Lung microvascular endothelial cell (primary cell): ENCODE results near the gene PDPN. TPM values are rescaled to one million over a fixed set of nuclear protein-coding genes. Genes with fewer than 3 reads are reported as not detected.
"Not testable (repeated sequence)": the region's sequence is repeated elsewhere in the genome, so short reads cannot be mapped to it uniquely, and the experiment has no call there.

Experiments
- DNase-seq, 2 donors: peaks; one replicate each; pipeline versions ENCODE4 v3.0.0 to v3.0.0-alpha.2; 2010; ENCODE audit warnings: low read depth in 2 of 2
- total RNA-seq: library from RNA; depleted of rRNA; stranded (reverse); fragments of >200 nt; gene quantifications from 2 replicates; pipeline ENCODE4 v1.2.1, GENCODE V29; 2014

The PDPN gene
- total RNA-seq, result 45.1 and 108 TPM in 2 replicates

DNA sequence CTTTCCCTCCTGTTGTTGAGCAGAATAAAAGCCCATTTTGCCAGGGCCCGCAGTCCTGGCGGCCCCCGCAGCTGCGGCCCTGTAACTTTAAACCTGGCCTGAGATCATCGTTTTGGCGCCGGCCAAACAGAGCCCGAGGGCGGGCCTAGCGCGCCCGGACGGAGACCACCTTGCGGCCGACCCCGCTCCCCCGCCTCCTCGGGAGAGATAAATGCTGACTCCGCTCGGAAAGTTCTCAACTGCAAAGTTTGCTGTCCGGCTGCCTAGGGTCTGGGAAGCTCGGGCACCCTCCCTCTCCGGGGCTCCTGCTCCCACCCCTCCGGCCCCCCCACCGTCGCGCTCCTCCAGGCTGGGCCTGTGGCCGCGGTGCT is at the start of gene PDPN:
Gene PDPN (plus strand): TSS at position 238 of the 371 bp plus-strand sequence. CDS start 202 bp downstream, outside the sequence.
- peak in 1 of 2 donors; percentile 82 for DNase-seq

DNA sequence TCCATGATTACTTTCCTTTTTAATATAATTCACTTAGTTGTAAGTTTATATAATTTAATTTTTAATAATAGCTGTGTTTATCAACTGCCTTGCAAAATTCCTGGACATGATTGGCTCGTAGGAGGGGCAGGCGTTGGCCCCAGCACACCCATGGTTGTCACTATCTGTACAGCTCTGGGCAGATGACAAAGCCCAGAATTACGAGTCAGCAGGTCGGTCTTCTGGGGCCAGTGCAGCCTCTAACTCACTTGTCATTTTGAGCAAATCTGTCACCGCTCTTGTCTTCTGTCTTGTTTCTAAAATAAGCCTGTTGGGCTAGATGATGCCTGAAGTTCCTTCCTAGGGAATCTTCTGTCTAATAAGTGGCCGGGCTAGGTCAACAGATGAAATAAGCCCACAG is 48.4 kb upstream of the PDPN start:
- no peak for DNase-seq

DNA sequence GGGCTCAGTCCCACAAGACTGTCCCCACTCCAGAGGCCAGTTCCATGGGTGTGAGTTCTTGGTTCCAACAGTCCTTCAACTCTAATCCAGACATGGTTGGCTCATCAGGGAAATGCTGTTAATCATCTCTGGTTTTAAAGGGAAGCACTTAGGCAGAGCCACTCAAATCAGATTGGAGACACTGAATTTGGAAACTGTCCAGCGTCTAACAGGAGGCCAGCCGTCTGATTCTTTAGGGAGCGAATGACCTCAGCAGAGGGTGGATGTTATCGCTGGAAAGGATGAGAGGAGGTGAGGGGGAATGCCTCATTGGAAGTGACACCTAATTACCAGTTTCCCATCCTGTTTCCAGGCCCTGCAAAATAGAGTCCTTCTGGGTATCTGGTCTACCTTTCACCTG is 47.1 kb upstream of the PDPN start:
- DNase-seq, result no peak

- DNase-seq, result no peak
Observed at GRCh38 chr1:13538832-13539231, 44.8 kb upstream of the PDPN start.

DNA sequence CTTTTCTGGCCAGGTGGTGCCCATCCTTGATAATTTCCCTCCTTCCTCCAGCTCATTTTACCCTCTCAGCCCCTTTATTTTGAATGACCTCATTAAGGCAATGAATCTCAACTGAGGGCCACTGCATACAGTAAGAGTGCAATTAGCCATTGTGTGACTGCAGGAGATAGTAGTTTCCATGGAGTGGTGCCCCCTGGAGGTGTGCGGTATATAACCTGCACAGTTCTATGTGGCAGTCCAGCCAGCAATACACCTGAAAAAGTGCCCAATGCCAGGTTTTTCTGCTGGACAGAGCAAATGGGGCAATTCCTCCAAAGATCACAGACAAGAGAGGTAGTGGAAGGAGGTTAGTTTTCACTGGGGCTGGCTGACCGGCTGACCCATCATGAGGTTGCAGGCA is 43.9 kb upstream of the PDPN start:
- DNase-seq, result no peak

- DNase-seq, result no peak
Observed at GRCh38 chr1:13540866-13541265, 42.8 kb upstream of the PDPN start.

GRCh38 chr1:13541435-13542215 is 42.0 kb upstream of the PDPN start:
- DNase-seq, result no peak

GRCh38 chr1:13543451-13544220 is 40.0 kb upstream of the PDPN start:
- DNase-seq, result peak in 1 of 2 donors; percentile 81

DNA sequence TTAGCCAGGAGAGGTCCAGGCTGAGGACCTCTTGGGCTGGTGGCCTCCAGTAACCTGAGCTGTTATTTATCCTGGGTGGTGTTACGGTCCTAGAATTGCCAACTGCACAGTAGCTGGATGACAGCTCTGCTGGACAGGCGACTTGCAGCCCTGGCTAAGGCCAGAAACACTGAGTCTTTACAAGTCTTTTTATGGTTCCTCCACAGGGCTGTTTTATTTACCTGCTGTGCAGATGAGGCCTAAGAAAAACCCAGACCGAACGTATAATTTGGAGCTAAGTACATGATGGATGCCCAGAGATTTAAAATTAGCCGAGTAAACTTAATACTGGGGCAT is 39.4 kb upstream of the PDPN start:
- DNase-seq, result no peak

- DNase-seq, result no peak
Observed at GRCh38 chr1:13546791-13547190, 36.8 kb upstream of the PDPN start.

- no peak for DNase-seq
Observed at GRCh38 chr1:13548281-13548680, 35.4 kb upstream of the PDPN start.

DNA sequence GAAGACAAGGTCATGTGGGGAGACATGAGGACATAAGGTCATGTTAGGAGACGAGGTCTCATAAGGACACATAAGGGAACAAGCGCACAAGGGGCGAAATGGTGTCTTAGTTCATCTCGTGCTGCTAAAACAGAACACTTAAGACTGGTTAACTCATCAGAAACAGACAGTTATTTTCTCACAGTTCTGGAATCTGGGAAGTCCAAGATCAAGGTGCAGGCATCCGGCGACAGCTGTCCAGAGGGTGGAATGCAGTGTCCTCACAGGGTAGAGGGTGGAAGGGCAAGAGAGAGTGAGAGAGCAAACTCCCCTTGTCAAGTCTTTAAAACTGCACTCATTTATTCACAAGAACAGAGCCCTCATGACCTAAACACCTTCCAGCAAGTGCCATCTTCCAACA is 34.6 kb upstream of the PDPN start:
- no peak for DNase-seq

GRCh38 chr1:13549521-13549920 is 34.1 kb upstream of the PDPN start:
- no peak for DNase-seq

DNA sequence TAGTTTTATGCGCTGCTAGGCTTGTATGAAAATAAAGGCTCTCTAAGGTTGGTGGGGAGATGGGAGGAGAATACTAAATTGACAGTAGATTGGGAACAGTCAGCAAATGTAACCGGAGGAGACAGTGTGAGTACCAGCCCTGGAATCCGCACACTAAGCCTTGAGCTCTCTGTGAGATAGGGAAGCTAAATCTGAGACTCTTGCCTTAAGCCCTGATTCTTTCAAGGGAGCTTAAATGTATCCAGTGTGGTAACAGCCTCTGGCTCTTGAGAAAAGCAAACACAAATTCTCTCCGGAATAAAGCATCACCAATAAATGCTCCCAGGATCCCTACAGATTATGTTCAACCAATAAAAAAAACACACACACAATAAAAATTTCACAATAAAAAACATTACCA is 33.0 kb upstream of the PDPN start:
- DNase-seq, result no peak

DNA sequence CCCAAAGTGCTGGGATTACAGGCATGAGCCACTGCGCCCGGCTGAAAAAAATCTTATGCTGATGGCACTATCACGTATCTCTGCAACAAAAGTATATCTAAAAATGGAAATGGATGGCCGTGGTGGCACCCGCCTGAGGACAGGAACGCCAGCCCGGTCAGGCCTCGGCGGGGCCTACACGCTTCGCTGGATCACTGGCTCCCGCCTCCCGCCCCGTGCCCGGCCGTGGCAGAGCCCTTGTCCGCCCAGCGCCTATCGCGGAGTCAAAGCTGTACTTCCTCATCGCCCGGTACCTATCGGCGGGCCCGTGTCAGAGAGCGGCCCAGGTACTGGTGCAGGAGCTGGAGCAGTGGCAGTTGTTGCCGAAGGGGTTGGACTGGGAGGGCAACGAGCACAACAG is 28.8 kb upstream of the PDPN start:
- DNase-seq, result no peak

DNA sequence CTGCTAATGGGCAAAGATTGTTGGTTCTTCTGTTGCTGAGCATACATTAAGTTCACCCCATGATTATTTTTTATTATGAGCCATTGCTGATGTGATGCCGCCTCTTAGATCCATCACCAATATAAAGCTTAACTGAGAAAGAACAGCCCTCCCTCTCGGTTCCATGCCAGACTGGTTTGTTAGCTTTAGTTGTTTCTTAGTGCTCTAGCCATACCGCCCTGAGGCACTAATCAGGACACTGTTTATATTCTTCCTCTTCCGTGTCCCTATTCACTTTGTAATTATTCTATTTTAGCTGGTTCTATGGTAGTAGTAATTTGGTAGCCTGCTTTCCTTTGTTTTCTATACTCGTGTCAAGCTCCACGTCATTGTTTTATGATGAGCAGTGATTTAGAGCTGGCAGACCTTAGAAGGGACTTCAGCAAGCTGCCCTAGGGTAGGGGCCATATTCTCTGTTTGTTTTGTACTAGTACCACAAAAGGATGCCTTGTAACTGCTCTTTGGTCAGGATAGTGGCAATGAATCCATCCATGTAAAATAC is 27.3 kb upstream of the PDPN start:
- DNase-seq, result no peak

- DNase-seq, result no peak
Observed at GRCh38 chr1:13560541-13560940, 23.1 kb upstream of the PDPN start.

GRCh38 chr1:13562981-13563380 is 20.7 kb upstream of the PDPN start:
- not testable (repeated sequence) for DNase-seq

DNA sequence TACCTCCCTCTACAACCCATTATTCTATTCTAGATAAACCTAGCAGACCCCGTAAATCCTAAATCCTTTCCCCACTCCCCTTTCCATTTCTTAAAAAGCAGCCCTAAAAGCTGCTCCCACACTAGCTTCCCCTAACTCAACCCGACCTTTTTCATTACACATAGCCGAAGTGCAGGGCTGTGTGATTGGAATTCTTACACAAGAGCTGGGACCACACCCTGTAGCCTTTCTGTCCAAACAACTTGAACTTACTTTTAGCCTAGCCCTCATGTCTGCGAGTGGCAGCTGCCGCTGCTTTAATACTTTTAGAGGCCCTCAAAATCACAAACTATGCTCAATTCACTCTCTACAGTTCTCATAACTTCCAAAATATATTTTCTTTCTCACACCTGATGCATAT is 19.6 kb upstream of the PDPN start:
- DNase-seq, result no peak

- DNase-seq, result not testable (repeated sequence)
Observed at GRCh38 chr1:13570435-13570834, 13.2 kb upstream of the PDPN start.

DNA sequence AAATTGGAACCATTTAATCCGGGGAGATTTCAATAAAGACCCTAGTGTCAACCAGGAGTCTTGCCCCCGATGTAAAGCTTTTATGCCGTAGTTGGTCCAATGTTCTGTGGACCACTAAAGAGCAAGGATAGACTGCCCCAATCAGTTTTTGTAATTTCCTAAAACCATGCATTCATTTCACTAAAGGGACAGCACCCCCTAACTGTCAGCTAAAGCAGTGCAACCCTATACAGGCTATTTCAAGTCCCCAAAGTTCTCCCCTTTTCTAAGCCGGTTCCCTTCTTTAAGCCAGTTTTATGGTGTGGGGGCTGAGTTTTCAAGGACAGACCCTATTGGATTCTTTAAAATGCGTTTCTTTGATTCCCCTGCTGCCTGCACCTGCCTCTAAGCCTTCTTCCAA is 12.7 kb upstream of the PDPN start:
- no peak for DNase-seq

DNA sequence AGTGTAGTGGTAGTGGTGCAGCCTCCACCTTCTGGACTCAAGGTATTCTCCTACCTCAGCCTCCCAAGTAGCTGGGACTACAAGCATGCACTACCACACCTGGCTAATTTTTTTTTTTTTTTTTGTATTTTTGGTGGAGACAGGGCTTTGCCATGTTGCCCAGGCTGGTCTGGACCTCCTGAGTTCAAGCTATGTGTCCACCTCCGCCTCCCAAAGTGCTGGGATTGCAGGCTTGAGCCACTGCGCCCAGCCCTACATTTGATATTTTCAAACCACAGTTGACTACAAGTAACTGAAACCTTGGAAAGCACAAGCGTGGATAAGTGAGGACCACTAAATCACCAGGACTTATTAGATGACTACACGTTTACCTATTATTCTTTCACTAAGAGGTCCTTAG is 10.0 kb upstream of the PDPN start:
- DNase-seq, result no peak

DNA sequence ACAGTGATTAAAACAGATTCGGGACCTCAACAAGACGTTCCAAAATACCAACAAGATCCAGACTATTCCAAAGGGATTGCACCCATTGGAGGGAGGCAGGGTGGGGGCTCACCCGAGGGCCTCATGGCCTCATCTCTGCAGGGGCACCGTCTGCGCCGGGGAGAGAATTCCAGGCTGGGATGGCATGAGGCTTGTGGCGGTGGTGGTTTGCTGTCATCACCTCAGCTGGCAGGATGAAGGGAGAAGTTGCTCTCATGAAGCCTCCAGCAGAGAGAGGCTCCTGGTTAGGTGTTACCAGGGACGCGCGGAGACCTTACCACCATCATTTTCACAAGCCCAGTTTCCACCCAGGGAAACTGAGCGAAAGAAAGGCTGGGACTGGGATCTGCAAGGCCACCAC is 6.7 kb upstream of the PDPN start:
- DNase-seq, result no peak
